Hematopoietic multipotent progenitor cell treated with erythropoietin and hydrocortisone succinate and interleukin-3 and kit ligand, for 15 days (in vitro differentiated cells): ENCODE measurements around the gene RNU1-3.
"Not testable (repeated sequence)": the region's sequence is repeated elsewhere in the genome, so short reads cannot be mapped to it uniquely, and the experiment has no call there.

Experiments used
- DNase-seq: peaks from one replicate; pipeline ENCODE4 v3.0.0-alpha.2; 2015; ENCODE audit warnings: low spot score

Gene RNU1-3

DNA sequence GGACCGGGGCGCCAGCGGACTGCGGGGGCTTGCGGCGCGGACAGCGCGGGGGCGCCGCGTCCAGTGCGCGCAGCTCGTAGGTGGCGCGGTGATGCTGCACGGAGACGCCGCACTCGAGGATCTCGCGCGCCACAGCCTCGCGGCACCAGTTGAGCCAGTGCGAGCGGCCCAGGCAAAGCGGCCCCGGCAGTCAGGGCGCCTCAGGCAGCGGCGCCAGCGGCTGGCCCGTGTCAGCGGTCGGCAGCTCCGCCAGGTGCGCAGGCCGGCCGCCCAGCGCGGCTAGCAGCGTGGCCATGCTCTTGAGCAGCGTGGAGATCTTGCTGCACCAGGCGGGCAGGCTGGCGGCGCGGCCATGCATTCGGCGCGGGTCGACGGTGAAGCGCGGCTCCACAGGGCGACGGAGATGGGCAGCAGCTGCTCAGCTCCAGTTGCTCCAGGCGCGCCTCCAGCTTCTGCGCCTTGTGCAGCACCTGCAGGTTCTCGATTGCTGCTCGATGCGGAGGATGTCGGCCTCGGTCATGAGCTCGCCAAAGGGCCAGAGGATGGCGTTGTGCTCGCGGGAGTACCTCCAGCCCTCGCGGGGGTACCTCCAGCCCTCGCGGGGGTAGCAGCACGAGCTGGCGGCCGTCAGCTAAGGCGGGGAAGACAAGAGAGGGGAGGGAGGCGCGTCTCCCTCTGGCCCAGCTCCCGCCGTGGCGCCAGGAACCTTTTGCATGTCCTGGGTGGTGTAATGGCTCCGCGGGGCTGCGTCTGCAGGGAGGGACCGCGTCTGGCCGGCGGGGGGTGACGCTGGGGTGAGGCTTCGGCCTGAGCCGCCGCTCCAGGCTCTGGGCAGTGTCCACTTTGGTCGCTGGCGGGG, 26.9 kb upstream of the RNU1-3 start:
- DNase-seq, result not testable (repeated sequence)

- DNase-seq, result not testable (repeated sequence)
Observed at GRCh38 chr1:16692717-16693448, 26.1 kb upstream of the RNU1-3 start.

DNA sequence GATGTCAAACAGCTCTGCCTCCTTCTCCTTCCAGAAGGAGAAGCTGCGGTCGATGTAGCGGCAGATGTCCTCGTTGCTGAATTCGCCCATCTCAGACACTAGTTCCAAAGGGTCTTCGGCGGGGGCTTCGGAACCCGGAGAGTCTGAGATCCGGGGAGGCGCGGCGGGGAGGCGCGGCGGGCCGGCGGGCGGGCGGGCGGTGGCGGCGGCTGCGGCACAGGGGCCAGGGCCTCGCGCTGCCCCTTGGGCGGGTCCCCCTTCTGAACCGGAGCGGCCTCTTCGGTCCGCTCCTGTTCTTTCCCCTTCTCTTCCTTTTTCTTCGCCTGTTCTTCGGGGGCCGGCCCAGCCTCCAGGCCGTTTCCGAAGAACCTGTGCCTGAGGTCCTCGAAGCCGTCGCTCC, 25.5 kb upstream of the RNU1-3 start:
- DNase-seq, result not testable (repeated sequence)

DNA sequence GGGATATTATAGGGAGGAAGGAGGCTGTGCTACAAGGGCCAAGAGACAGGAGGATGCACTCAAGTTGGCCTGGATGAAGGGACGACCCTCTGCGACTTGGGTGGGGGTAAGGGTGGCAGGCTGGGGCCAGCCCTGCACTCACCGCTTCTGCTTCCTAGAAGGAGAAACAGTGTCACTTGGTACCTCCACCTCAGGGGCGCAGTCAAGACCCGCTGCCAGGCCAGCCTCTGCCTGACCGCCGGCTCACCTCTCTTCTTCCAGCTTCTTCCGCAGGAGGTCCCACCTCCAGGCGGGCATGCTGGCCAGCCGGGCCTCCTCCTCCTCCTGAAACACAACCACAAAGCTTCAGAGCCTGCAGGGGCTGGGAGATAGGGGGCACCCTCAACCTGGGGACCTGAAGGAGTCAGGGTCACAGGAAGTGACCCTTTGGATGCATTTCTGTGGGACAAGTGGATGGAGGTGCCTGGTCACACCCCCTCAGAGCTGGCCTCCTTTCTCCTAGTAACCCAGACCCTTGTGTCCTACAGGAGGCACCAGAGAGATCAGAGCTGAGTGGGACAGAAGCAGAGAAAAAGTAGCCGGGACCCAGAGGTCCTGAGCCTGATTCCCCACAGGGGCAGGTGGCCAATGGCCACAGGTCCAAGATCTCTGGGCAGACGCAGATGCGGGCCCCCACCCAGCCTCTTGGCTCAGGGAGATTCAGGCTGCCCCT, 24.4 kb upstream of the RNU1-3 start:
- not testable (repeated sequence) for DNase-seq

DNA sequence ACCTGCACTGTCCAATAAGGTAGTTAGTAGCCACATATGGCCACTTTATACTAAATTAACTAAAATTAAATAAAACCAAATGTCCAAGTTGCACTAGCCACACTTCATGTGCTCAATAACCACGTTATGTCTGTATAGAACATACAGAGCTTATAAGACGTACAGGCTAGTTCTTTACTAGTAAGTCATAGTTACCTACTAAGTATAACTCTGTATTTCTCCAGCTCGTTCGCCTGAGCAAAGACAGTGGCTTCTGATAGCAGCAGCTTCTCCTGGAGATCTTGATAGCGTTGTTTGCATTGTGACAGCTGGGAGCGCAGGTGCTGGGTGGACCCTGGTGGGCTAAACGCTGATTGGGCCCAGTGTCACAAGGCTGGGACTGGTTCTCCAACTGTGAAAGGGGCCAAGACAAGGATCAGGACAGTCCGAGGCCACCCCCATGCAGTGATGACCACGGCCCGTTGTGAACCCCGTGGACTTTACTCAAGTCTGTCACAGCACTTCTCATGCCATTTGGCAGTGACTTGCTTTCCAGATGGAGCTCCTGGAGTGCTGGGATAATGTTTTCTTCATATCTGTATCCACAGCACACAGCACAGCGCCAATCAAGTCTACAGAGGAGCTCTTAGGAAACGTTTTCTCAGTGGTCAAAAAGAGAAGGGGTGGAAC, 20.5 kb upstream of the RNU1-3 start:
- DNase-seq, result not testable (repeated sequence)

- DNase-seq, result not testable (repeated sequence)
Observed at GRCh38 chr1:16685445-16686371, 19.0 kb upstream of the RNU1-3 start.

GRCh38 chr1:16684738-16685337, 18.1 kb upstream of the RNU1-3 start:
- DNase-seq, result not testable (repeated sequence)

GRCh38 chr1:16684152-16684551, 17.4 kb upstream of the RNU1-3 start:
- DNase-seq, result not testable (repeated sequence)

- DNase-seq, result not testable (repeated sequence)
Observed at GRCh38 chr1:16682803-16683202, 16.1 kb upstream of the RNU1-3 start.

DNA sequence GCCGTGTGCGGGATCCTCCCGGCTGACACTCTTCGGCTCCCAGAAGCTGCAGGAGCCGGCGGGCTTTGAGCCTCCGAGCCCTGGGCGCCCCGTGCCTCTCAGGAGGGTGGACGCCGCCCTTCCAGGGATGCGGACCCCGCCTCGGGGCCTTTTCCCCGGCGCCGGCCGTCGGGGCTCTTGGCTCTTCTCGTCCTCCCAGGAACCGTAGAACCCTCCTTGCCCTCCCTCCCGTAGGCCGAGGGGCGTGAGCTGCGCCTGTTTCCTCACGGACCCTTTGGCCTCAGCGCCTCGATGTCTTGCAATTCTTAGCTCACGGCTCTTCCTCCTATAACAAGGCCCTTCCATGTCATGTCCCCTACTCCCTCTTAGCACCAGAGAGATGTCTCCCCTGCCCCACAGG, 13.6 kb upstream of the RNU1-3 start:
- DNase-seq, result not testable (repeated sequence)

GRCh38 chr1:16677552-16678431, 11.0 kb upstream of the RNU1-3 start:
- peak; percentile 4 for DNase-seq

DNA sequence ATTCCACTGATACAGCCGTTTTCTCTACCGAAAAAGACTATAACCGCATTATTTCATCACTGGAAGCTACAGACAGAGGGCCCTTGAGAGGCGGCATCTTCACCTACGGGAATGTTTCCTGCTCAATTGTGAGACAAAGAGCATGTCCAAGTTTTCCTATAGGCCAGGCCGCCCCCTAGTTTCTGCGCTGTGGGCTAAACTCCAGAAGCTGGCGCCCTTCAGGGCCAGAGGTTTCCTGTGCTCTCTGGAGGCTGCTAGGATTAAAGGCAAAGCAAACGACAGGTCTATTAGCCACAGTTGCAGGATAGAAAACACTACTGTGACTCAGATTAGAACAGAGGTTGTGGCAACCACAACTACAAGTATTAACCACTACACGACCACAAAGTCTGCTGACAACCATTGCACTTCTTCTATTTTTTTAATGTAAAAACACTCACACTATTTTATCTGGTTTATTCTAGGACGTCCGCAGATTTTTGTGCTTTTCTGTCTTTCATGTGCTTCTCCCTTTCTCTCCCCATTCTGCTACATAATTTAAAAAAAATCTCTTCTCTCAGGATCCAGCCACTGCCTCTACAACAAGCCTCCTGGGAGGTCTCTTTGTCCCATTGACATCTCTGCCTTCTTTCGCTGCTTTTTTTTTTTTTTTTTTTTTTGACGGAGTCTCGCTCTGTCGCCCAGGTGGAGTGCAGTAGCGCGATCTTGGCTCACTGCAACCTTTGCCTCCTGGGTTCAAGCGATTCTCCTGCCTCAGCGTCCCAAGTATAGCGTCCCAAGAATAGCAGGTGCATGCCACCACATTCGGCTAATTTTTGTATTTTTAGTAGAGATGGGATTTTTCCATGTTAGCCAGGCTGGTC, 10.1 kb upstream of the RNU1-3 start:
- not testable (repeated sequence) for DNase-seq

GRCh38 chr1:16675118-16675510, 8.4 kb upstream of the RNU1-3 start:
- DNase-seq, result not testable (repeated sequence)

GRCh38 chr1:16673976-16674375, 7.2 kb upstream of the RNU1-3 start:
- not testable (repeated sequence) for DNase-seq

DNA sequence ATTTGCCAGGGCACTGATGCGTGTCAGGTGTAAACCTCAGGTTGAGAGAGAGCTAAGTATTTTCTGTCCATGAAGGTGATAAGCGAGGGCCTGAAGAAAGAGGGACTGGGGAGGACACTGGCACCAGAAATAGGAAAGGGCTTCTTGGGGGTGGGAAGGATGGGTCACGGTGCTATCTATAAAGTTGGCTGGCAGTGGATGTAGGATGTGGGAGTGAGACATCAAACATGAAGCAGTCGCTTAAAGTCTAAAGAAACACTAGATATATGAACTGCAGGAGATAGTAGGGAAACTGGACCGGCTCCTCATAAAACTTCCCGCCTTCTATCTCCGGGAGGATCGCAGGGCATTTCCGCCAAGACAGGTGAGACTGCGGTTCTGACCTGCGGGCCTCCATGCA, 912 bp downstream of the RNU1-3 start:
- DNase-seq, result not testable (repeated sequence)

DNA sequence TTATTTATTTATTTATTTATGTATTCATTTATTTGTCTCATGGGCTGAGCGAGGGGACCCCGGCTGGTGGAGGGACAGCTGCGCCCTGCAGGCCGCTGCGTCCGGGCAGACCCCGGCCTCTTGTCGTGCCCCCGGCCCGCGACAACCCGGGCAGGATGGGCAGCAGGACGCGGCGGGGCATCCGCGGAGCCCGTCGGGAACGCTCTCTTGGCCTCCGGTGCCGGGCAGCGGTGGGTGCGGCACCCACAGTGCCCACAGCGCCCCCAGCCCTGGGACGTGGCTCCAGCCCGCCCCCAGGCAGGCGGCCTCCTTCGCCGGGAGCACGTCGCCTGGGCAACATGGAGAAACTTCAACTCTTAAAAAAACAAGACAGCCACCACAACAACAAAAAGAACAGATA, 8.5 kb downstream of the RNU1-3 start:
- DNase-seq, result not testable (repeated sequence)

DNA sequence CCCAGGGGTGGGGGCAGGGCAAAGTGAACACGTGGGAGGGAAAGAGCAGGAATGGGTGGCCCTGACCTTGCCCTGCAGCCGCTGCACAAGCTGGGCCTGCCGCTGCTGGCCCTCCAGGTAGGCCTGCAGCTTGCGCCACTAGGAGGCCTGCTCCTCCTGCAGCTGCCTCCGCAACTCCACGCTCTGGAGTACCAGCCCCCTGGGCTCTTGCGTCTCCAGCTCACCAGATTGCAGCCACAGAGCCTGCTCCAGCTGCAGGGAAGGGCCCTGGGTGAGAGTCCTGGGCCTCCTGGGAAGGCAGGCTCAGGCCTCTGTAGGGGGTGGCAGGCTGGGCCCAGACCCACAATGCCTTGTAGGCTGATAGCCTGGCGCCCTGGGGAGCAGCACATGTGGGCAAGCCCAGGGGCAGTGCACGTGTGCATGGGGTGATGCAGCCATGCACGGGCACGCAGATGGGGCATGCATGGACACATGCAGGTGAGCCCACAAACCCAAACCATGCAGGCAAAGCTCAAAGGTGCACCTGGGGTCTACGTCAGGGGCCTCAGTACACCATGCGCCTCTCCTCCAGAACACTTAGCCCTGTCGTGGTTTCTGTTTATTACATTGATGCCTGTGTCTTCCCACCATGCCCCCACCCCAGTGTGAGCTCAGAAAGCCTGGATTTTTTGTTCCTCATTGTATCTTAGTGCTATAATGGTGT, 9.6 kb downstream of the RNU1-3 start:
- not testable (repeated sequence) for DNase-seq

GRCh38 chr1:16656574-16656973, 10.2 kb downstream of the RNU1-3 start:
- not testable (repeated sequence) for DNase-seq
